Adipose tissue (tissue), 3 donors: ENCODE data around the gene CHST13. TPM values are rescaled to one million over a fixed set of nuclear protein-coding genes. Genes with fewer than 3 reads are reported as not detected.

Source experiments
- H3K27ac ChIP-seq: one replicate; pipeline ENCODE4 v1.5.1; 2013; ENCODE audit warnings: low read depth, low read length
- WGBS, 3 donors: extraction: QIAGEN DNeasy Blood & Tissue Kit; methylation state at CpG; one replicate each; pipeline ENCODE4 v1.1.7; 2013; 5-methylcytosine and 5-hydroxymethylcytosine counted together
- polyA plus RNA-seq, 3 donors: library from polyadenylated mRNA; stranded (reverse); fragments of 200-250 nt; gene quantifications; one replicate each; pipeline ENCODE4 v1.2.3, GENCODE V29; 2013
- donor health status: healthy with polysubstance abuse.
- donor health status: Bipolar disorder and iron deficiency.
- donor health status: healthy.

CHST13 gene
- polyA plus RNA-seq, 3 donors: 0.03 to 0.94 (median 0.67) TPM

DNA sequence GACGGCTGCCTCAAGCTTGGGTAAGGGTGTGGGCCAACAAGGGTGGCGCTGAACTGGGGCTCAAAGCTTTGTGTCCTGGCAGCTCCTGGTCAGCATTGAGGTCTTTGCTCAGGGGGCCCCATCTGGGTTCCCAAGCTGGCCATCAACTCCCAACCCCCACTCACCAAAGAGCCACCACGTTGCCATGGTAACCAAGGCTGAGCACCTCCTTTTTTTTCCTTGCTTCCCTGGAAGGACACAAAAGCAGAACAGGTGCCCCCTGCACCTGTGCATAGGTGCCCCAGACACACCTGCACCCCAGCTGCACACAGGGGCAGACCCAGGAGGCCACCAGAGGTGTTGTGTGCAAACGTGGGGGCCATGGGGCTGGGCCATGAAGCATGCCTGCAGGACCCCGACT is 22.9 kb upstream of the CHST13 start:
- 66 to 80% (median 79%) methylated on average over 5 of the region's 5 CpGs for WGBS, 3 donors
- H3K27ac ChIP-seq: no peak overlapping the region

DNA sequence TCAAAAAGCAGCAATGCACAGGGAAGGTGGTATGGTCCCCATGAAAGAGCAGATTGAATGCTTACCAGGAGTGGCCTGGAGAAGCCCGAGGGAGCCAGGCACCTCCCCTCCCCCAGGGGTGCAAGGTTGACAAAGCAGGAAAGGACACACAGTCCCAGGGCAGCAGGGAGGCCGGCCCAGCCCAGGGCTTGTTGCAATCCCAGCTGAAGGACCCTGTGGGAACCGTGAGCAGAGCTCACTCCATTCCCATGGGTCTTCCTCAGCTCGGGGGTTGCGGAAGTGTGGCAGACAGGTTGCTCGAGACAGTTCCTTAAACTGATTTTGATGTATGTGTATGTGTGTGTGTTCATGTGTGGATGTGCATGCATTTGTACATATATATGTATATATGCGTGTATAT is 22.2 kb upstream of the CHST13 start:
- no peak overlapping the region for H3K27ac ChIP-seq
- WGBS, 3 donors: 48 to 58% (median 57%) methylated on average over 7 of the region's 7 CpGs

GRCh38 chr3:126502656-126503055 is 21.3 kb upstream of the CHST13 start:
- H3K27ac ChIP-seq: no peak overlapping the region
- 81 to 100% (median 86%) methylated on average over 1 of the region's 1 CpG for WGBS, 3 donors

GRCh38 chr3:126503701-126504100 is 20.3 kb upstream of the CHST13 start:
- H3K27ac ChIP-seq: no peak overlapping the region
- WGBS, 3 donors: 79 to 89% (median 86%) methylated on average over 10 of the region's 10 CpGs

GRCh38 chr3:126507886-126508285 is 16.1 kb upstream of the CHST13 start:
- 80 to 91% (median 88%) methylated on average over 7 to 9 of the region's 9 CpGs for WGBS, 3 donors

GRCh38 chr3:126508564-126508964 is 15.4 kb upstream of the CHST13 start:
- H3K27ac ChIP-seq: no peak overlapping the region
- 87 to 94% (median 92%) methylated on average over 4 of the region's 4 CpGs for WGBS, 3 donors

More at GRCh38 chr3:126507886-126508285, 16.1 kb upstream of the CHST13 start:
- no peak overlapping the region for H3K27ac ChIP-seq

- H3K27ac ChIP-seq: no peak overlapping the region
- 71 to 77% (median 75%) methylated on average over 17 to 18 of the region's 18 CpGs for WGBS, 3 donors
Observed at GRCh38 chr3:126509597-126510307, 14.2 kb upstream of the CHST13 start.

GRCh38 chr3:126510308-126510910 is 13.5 kb upstream of the CHST13 start:
- 75 to 81% (median 78%) methylated on average over 22 of the region's 22 CpGs for WGBS, 3 donors
- H3K27ac ChIP-seq: no peak overlapping the region

- WGBS, 3 donors: 63 to 77% (median 70%) methylated on average over 7 of the region's 7 CpGs
- no peak overlapping the region for H3K27ac ChIP-seq
Observed at GRCh38 chr3:126511291-126511690, 12.7 kb upstream of the CHST13 start.

DNA sequence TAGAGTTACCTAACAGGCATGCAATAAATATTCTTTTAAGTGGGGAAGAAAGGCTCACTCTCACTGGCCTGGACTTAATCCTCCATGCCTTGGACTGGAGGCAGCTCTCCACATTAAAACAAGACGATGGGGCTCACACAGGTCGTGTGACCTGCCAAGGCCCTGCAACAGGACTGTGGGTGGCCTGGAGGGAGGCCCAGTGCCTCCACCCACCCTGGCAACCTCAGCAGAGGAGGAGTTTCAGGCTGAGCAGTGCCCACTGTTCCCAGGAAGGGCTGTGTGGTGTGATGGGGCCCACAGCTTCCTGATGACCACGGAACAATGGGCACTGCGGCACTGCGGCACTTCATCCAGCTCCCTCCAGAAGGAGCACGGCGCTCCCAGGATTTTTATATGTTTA is 11.9 kb upstream of the CHST13 start:
- H3K27ac ChIP-seq: no peak overlapping the region
- WGBS, 3 donors: 67 to 76% (median 75%) methylated on average over 7 of the region's 7 CpGs

DNA sequence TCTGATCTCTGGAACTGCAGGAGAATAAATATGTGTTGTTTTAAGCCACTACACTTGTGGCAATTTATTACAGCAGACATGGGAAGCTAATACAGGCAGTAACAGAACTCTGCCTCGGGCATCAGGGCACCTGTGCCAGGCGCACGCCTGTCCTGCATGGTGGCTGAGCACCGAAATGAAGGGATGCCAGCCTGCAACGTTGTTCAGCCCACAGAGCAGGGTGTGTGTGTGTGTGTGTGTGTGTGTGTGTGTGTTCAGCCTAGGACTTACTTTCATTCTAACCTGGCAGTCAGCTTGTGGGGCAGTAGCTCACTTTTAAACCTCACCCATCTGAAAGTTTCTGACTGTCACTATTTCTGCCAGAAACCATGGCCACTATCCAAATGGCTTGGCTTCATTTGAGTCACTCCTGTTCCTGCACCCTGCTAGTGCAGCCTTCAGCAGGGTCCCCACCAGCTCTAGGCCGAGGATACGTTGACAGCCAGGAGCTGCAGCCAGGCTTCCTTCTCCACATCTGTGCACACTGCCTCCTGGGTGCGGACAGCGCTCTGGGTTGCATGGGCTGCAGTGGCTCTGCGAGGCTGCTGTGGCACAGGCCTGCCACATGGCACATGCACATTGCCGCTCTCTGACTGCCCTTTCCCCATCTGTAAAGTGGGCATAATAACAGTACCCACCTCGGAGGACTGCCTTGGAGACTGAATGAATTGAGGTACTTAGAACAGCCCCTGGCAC is 10.9 kb upstream of the CHST13 start:
- H3K27ac ChIP-seq: no peak overlapping the region
- 74 to 87% (median 85%) methylated on average over 12 of the region's 12 CpGs for WGBS, 3 donors

DNA sequence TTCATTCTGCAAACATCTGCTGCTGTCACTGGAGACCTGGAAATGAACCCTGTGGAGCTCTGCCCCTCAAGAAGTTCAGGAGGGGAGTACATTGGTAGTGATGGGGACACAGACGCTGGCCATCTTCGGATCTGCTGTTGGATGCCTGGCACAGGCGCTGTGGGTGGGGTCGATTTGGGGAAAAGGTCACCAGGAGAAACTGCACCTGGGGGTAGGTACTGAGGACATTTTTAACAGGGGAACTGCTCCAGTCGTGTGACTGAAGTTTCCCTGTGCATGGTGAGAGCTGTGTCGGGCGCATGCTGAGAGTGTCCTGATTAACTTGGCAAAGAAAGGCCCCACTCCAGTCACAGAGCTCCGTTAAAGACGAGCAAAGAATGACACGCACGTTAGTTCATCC is 9.8 kb upstream of the CHST13 start:
- H3K27ac ChIP-seq: no peak overlapping the region
- 84 to 89% (median 84%) methylated on average over 11 of the region's 11 CpGs for WGBS, 3 donors

DNA sequence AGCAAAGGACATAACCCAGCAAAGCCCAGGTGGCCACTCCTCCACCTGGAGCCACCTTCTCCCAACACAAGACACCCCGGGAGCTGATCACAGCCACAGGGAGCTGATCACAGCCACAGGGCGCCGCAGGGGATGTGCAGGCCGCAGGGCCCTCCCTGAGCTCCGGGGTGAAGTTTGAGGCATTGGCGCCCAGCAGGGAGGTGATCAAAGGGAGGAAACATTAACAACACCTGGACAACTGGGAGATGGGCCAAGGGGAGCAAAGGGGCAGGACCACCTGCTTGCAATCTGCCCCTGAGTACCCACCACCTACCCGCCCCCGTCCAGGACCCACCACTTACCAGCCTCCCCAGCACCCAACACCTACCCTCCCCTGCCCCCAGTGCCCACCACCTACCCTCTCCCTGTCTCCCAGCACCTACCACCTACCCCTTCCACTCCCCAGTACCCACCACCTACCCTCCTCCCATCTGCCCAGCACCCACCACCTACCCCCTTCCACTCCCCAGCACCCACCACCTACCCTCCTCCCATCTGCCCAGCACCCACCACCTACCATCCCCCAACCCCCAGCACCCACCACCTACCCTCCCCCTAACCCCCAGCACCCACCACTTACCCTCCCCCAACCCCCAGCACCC is 8.8 kb upstream of the CHST13 start:
- WGBS, 3 donors: 80 to 84% (median 84%) methylated on average over 8 of the region's 8 CpGs
- no peak overlapping the region for H3K27ac ChIP-seq

DNA sequence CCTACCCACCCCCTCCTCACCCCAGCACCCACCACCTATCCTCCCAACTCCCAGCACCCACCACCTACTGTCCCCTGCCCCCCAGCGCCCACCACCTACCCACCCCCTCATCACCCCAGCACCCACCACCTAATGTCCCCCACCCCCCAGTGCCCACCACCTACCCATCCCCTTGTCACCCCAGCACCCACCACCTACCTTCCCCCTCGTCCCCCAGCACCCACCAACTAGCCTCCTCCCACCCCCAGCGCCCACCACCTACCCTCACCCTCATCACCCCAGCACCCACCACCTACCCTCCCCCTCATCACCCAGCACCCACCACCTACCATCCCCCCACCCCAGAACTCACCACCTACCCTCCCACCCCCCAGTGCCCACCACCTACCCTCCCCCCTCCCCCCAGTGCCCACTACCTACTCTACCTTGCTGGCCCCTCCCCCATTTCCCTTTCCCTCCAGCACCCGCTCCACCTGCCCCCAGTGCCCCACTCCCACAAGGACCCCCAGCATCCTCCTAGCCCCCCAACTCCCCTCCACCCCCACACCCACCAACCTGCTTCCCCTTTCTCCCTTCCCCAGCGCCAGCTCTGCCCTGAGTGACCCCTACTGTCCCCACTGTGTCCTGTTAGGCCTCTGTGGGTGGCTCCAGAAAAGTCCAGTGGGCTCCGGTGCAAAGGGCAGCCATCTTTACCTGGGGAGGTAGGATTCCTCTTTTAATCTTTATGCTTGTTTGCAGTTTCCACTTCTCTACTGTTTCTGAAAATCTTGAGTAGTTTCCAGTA is 7.6 kb upstream of the CHST13 start:
- H3K27ac ChIP-seq: no peak overlapping the region
- 81 to 88% (median 85%) methylated on average over 6 of the region's 6 CpGs for WGBS, 3 donors

GRCh38 chr3:126516936-126517290 is 7.0 kb upstream of the CHST13 start:
- WGBS, 3 donors: 77 to 86% (median 83%) methylated on average over 9 of the region's 9 CpGs
- no peak overlapping the region for H3K27ac ChIP-seq

GRCh38 chr3:126517291-126517951 is 6.5 kb upstream of the CHST13 start, which contains the start of gene UROC1:
TSS of gene UROC1 (minus strand) at chr3:126517773. CDS start at chr3:126517719, 54 bp downstream.
- WGBS, 3 donors: 69 to 89% (median 88%) methylated on average over 15 to 16 of the region's 16 CpGs
- H3K27ac ChIP-seq: no peak within 1 kb of the TSS

GRCh38 chr3:126517986-126518778 is 5.8 kb upstream of the CHST13 start:
- 82 to 83% (median 82%) methylated on average over 15 of the region's 15 CpGs for WGBS, 3 donors

More at GRCh38 chr3:126517986-126518778, 5.8 kb upstream of the CHST13 start:
- no peak overlapping the region for H3K27ac ChIP-seq
